ENCODE data around the gene AGTR1. TPM values are rescaled to one million over a fixed set of nuclear protein-coding genes. Genes with fewer than 3 reads are reported as not detected.
"Not testable (repeated sequence)": the region's sequence is repeated elsewhere in the genome, so short reads cannot be mapped to it uniquely, and the experiment has no call there.

The AGTR1 gene
- total RNA-seq, 1 donor from 2014 or later, result 19.8 TPM

- DNase-seq (ENCODE audit: low spot score), result no peak
Observed at GRCh38 chr3:148758303-148758884, 60.7 kb downstream of the AGTR1 start.

GRCh38 chr3:148759430-148759829, 61.7 kb downstream of the AGTR1 start:
- no peak for DNase-seq (ENCODE audit: low spot score)

GRCh38 chr3:148763156-148763680, 65.5 kb downstream of the AGTR1 start:
- DNase-seq (ENCODE audit: low spot score), result no peak

- no peak for DNase-seq (ENCODE audit: low spot score)
Observed at GRCh38 chr3:148763986-148764935, 66.6 kb downstream of the AGTR1 start.

GRCh38 chr3:148772361-148772760, 74.7 kb downstream of the AGTR1 start:
- no peak for DNase-seq (ENCODE audit: low spot score)

GRCh38 chr3:148772835-148773234, 75.1 kb downstream of the AGTR1 start:
- no peak for DNase-seq (ENCODE audit: low spot score)

- no peak for DNase-seq (ENCODE audit: low spot score)
Observed at GRCh38 chr3:148773805-148774204, 76.1 kb downstream of the AGTR1 start.

GRCh38 chr3:148778926-148779325, 81.2 kb downstream of the AGTR1 start:
- DNase-seq (ENCODE audit: low spot score), result no peak

- DNase-seq (ENCODE audit: low spot score), result not testable (repeated sequence)
Observed at GRCh38 chr3:148785026-148785425, 87.3 kb downstream of the AGTR1 start.

GRCh38 chr3:148786159-148786558, 88.5 kb downstream of the AGTR1 start:
- not testable (repeated sequence) for DNase-seq (ENCODE audit: low spot score)

GRCh38 chr3:148789146-148789545, 91.4 kb downstream of the AGTR1 start:
- DNase-seq (ENCODE audit: low spot score), result no peak

GRCh38 chr3:148789906-148790305, 92.2 kb downstream of the AGTR1 start:
- no peak for DNase-seq (ENCODE audit: low spot score)

GRCh38 chr3:148790370-148790769, 92.7 kb downstream of the AGTR1 start:
- DNase-seq (ENCODE audit: low spot score), result no peak

- DNase-seq (ENCODE audit: low spot score), result no peak
Observed at GRCh38 chr3:148790851-148791735, 93.4 kb downstream of the AGTR1 start.

GRCh38 chr3:148791920-148792319, 94.2 kb downstream of the AGTR1 start:
- no peak for DNase-seq (ENCODE audit: low spot score)

- DNase-seq (ENCODE audit: low spot score), result no peak
Observed at GRCh38 chr3:148792516-148792915, 94.8 kb downstream of the AGTR1 start.

Other genes with a start within 250 kb of the AGTR1 start
- gene CPB1, start 129.9 kb downstream of the AGTR1 start, total RNA-seq, result 5.6 TPM
- gene CPA3, start 167.4 kb downstream of the AGTR1 start, total RNA-seq, result 5.5 TPM